H1 (cell line): ENCODE data around the gene PRKAR2A. TPM values are rescaled to one million over a fixed set of nuclear protein-coding genes. Genes with fewer than 3 reads are reported as not detected.

Experiments
- CTCF ChIA-PET: fragments of 300-600 bp; sonication (Branson Sonifier 250); formaldehyde crosslinking; loops from one replicate; lab custom pipeline; 2021; ENCODE audit not compliant: partially characterized antibody; lab: Charles Lee
- POLR2A ChIA-PET: fragments of 300-600 bp; sonication (Branson Sonifier 250); formaldehyde crosslinking; loops from one replicate; lab custom pipeline; 2021; ENCODE audit warnings: inconsistent platforms; ENCODE audit not compliant: partially characterized antibody; lab: Charles Lee
- DNase-seq, 2 experiments: peaks; one replicate each; pipeline versions ENCODE4 v3.0.0 to v3.0.0-alpha.2; 2010 to 2022; ENCODE audit warnings: low spot score in 2 of 2, low read depth in 1 of 2, mixed read lengths in 1 of 2
- FAIRE-seq: peaks from 2 replicates; lab custom pipeline; 2011; peaks lifted over from hg19 to GRCh38; lab: Jason Lieb, UNC
- H2AFZ ChIP-seq: 2 replicates; pipeline ENCODE4 v1.8.1; 2012; ENCODE audit warnings: low read length, inconsistent platforms
- H2AK5ac ChIP-seq: 2 replicates; pipeline ENCODE4 v1.6.1; 2013; ENCODE audit warnings: low read depth, low read length
- H2BK120ac ChIP-seq: replicated peaks from 2 replicates; pipeline ENCODE3; 2013; ENCODE audit warnings: low read depth, low read length, inconsistent platforms
- H2BK12ac ChIP-seq: 2 replicates; pipeline ENCODE4 v1.6.1; 2013; ENCODE audit warnings: low read depth, low read length
- H2BK15ac ChIP-seq: 2 replicates; pipeline ENCODE4 v1.6.1; 2013; ENCODE audit warnings: low read length
- H2BK20ac ChIP-seq: 2 replicates; pipeline ENCODE4 v1.6.1; 2013; ENCODE audit warnings: low read length
- H2BK5ac ChIP-seq: 2 replicates; pipeline ENCODE4 v1.6.1; 2013; ENCODE audit warnings: low read depth, low read length
- H3K14ac ChIP-seq: 2 replicates; pipeline ENCODE4 v1.6.1; 2013; ENCODE audit warnings: inconsistent platforms; ENCODE audit not compliant: insufficient read length
- H3K18ac ChIP-seq: 2 replicates; pipeline ENCODE4 v1.6.1; 2013; ENCODE audit warnings: low read length; ENCODE audit errors: extremely low read depth
- H3K23ac ChIP-seq: 2 replicates; pipeline ENCODE4 v1.6.1; 2013; ENCODE audit warnings: inconsistent platforms; ENCODE audit not compliant: insufficient read length
- H3K23me2 ChIP-seq: 2 replicates; pipeline ENCODE4 v1.6.1; 2013; ENCODE audit warnings: low read depth, low read length
- H3K27ac ChIP-seq: 2 replicates; pipeline ENCODE4 v1.6.1; 2011; ENCODE audit warnings: low read depth, low read length, inconsistent platforms
- H3K27me3 ChIP-seq, 4 experiments: replicated peaks in 1 of 4; 1 replicate in 1 of 4; 2 replicates in 3 of 4; pipeline versions ENCODE4 v1.6.1 to v1.8.1; 2011 to 2013; ENCODE audit warnings: low read length in 3 of 4, mild to moderate bottlenecking in 3 of 4, inconsistent platforms in 2 of 4, mixed read lengths in 2 of 4, moderate library complexity in 1 of 4; ENCODE audit not compliant: control insufficient read depth in 3 of 4, insufficient read depth in 3 of 4; ENCODE audit errors: extremely low read depth in 1 of 4
- H3K36me3 ChIP-seq, 4 experiments: 2 replicates each; pipeline versions ENCODE4 v1.6.1 to v1.8.1; 2011 to 2013; ENCODE audit warnings: mild to moderate bottlenecking in 4 of 4, low read length in 3 of 4, moderate library complexity in 2 of 4, control low read depth in 1 of 4, inconsistent platforms in 1 of 4; ENCODE audit not compliant: insufficient read depth in 4 of 4, control insufficient read depth in 2 of 4
- H3K4ac ChIP-seq: replicated peaks from 2 replicates; pipeline ENCODE3; 2013; ENCODE audit warnings: low read length, low read depth, mixed read lengths, inconsistent platforms; ENCODE audit not compliant: insufficient read length
- H3K4me1 ChIP-seq, 4 experiments: replicated peaks in 1 of 4; 1 replicate in 1 of 4; 2 replicates in 3 of 4; pipeline versions ENCODE4 v1.6.1 to v1.8.1; 2011 to 2013; ENCODE audit warnings: low read length in 3 of 4, inconsistent platforms in 2 of 4, mixed read lengths in 1 of 4; ENCODE audit not compliant: insufficient read depth in 4 of 4, control insufficient read depth in 3 of 4
- H3K4me2 ChIP-seq, 2 experiments: 2 replicates each; pipeline versions ENCODE4 v1.6.1 to v1.8.1; 2011 to 2013; ENCODE audit warnings: low read depth in 2 of 2, low read length in 2 of 2, control low read depth in 1 of 2, inconsistent platforms in 1 of 2, mild to moderate bottlenecking in 1 of 2; ENCODE audit not compliant: insufficient read depth in 1 of 2
- H3K4me3 ChIP-seq, 4 experiments: fragments of 200-600, 300-600 bp in 1 of 4; sonication (generic), shearing (Covaris generic), sonication (Bioruptor Twin) in 1 of 4; 2 replicates each; pipeline versions ENCODE4 v1.5.1 to v1.8.1; 2011 to 2016; ENCODE audit warnings: low read length in 4 of 4, low read depth in 3 of 4, control low read depth in 2 of 4, inconsistent platforms in 2 of 4, mild to moderate bottlenecking in 2 of 4, mixed read lengths in 1 of 4, moderate library complexity in 1 of 4; ENCODE audit not compliant: insufficient read depth in 2 of 4; ENCODE audit errors: extremely low read depth in 1 of 4
- H3K56ac ChIP-seq: replicated peaks from 2 replicates; pipeline ENCODE3; 2013; ENCODE audit warnings: low read depth, mild to moderate bottlenecking, mixed read lengths, low read length, inconsistent platforms; ENCODE audit not compliant: insufficient read length
- H3K79me1 ChIP-seq: 2 replicates; pipeline ENCODE4 v1.6.1; 2013; ENCODE audit warnings: low read depth, low read length, control low read depth
- H3K79me2 ChIP-seq, 2 experiments: 2 replicates each; pipeline versions ENCODE4 v1.6.1 to v1.8.1; 2012 to 2013; ENCODE audit warnings: low read length in 2 of 2, mild to moderate bottlenecking in 2 of 2, inconsistent platforms in 1 of 2; ENCODE audit not compliant: insufficient read depth in 2 of 2, control insufficient read depth in 1 of 2
- H3K9ac ChIP-seq, 4 experiments: replicated peaks in 1 of 4; 1 replicate in 1 of 4; 2 replicates in 3 of 4; pipeline versions ENCODE4 v1.6.1 to v1.8.1; 2011 to 2013; ENCODE audit warnings: low read depth in 3 of 4, low read length in 3 of 4, control low read depth in 2 of 4, mild to moderate bottlenecking in 2 of 4, moderate library complexity in 2 of 4, inconsistent platforms in 1 of 4; ENCODE audit errors: extremely low read depth in 1 of 4
- H3K9me3 ChIP-seq, 2 experiments: 2 replicates each; pipeline versions ENCODE4 v1.6.1 to v1.8.1; 2012 to 2013; ENCODE audit warnings: mild to moderate bottlenecking in 2 of 2, moderate library complexity in 2 of 2, control low read depth in 1 of 2, inconsistent platforms in 1 of 2, low read depth in 1 of 2, low read length in 1 of 2, mixed read lengths in 1 of 2; ENCODE audit not compliant: insufficient read depth in 2 of 2
- H4K20me1 ChIP-seq, 2 experiments: replicated peaks in 1 of 2; 2 replicates each; pipeline versions ENCODE3 to v1.8.1; 2011 to 2013; ENCODE audit warnings: inconsistent platforms in 2 of 2, low read length in 2 of 2, mild to moderate bottlenecking in 1 of 2; ENCODE audit not compliant: insufficient read depth in 2 of 2, control insufficient read depth in 1 of 2
- H4K5ac ChIP-seq: 2 replicates; pipeline ENCODE4 v1.6.1; 2013; ENCODE audit warnings: low read length, low read depth, mixed read lengths, inconsistent platforms; ENCODE audit not compliant: insufficient read length
- H4K8ac ChIP-seq: 2 replicates; pipeline ENCODE4 v1.8.0; 2013; ENCODE audit warnings: mild to moderate bottlenecking, moderate library complexity, low read length, inconsistent platforms; ENCODE audit not compliant: insufficient read depth; ENCODE audit errors: extremely low read depth
- H4K91ac ChIP-seq: replicated peaks from 2 replicates; pipeline ENCODE3; 2013; ENCODE audit warnings: low read length, mixed read lengths, inconsistent platforms; ENCODE audit not compliant: insufficient read length
- BRCA1 ChIP-seq: IDR thresholded peaks from 2 replicates; pipeline ENCODE4 v1.6.1; 2012; ENCODE audit warnings: low read depth, low read length, improper control_type of control experiment
- CREB1 ChIP-seq: IDR thresholded peaks from 2 replicates; pipeline ENCODE4 v1.6.1; 2012; ENCODE audit warnings: inconsistent platforms
- CTBP2 ChIP-seq: IDR thresholded peaks from 2 replicates; pipeline ENCODE4 v1.7.0; 2011; ENCODE audit warnings: borderline replicate concordance, mild to moderate bottlenecking, moderate library complexity, mixed read lengths, low read length; ENCODE audit not compliant: insufficient read depth, insufficient read length
- EZH2 ChIP-seq: fragments of 200-600 bp; sonication (generic); IDR thresholded peaks from 2 replicates; pipeline ENCODE4 v1.7.1; 2012; ENCODE audit warnings: low read depth, mild to moderate bottlenecking, moderate library complexity, low read length, inconsistent platforms; ENCODE audit not compliant: severe bottlenecking
- HDAC2 ChIP-seq, 2 experiments: fragments of 300-600 bp in 1 of 2; sonication (generic) in 1 of 2; IDR thresholded peaks; 2 replicates each; pipeline ENCODE4 v1.6.1; 2011 to 2012; ENCODE audit warnings: low read depth in 2 of 2, low read length in 2 of 2, mild to moderate bottlenecking in 2 of 2, moderate library complexity in 2 of 2, borderline replicate concordance in 1 of 2, inconsistent platforms in 1 of 2
- JUN ChIP-seq: IDR thresholded peaks from 2 replicates; pipeline ENCODE4 v1.6.1; 2011; ENCODE audit warnings: low read depth, mild to moderate bottlenecking, improper control_type of control experiment, low read length
- MAFK ChIP-seq: IDR thresholded peaks from 2 replicates; pipeline ENCODE4 v1.6.1; 2012; ENCODE audit warnings: low read depth, mild to moderate bottlenecking, improper control_type of control experiment, low read length
- NANOG ChIP-seq: IDR thresholded peaks from 2 replicates; pipeline ENCODE4 v1.6.1; 2011; ENCODE audit warnings: low read length, low read depth, mild to moderate bottlenecking, inconsistent platforms; ENCODE audit not compliant: insufficient read depth, poor library complexity, severe bottlenecking
- NRF1 ChIP-seq: IDR thresholded peaks from 2 replicates; pipeline ENCODE4 v1.6.1; 2011; ENCODE audit warnings: mild to moderate bottlenecking, low read depth, low read length, improper control_type of control experiment
- POLR2AphosphoS5 ChIP-seq: IDR thresholded peaks from 2 replicates; pipeline ENCODE4 v1.6.1; 2011; ENCODE audit warnings: low read depth, low read length
- RAD21 ChIP-seq, 2 experiments: IDR thresholded peaks in 1 of 2; conservative IDR thresholded peaks in 1 of 2; 2 replicates each; pipeline ENCODE4 v1.6.1; 2011; ENCODE audit warnings: low read depth in 2 of 2, low read length in 2 of 2, improper control_type of control experiment in 1 of 2, inconsistent platforms in 1 of 2, mild to moderate bottlenecking in 1 of 2, moderate library complexity in 1 of 2
- SIRT6 ChIP-seq: IDR thresholded peaks from one replicate; pipeline ENCODE4 v1.7.1; 2012; ENCODE audit warnings: low read length, inconsistent platforms
- SIX5 ChIP-seq: IDR thresholded peaks from 2 replicates; pipeline ENCODE4 v1.6.1; 2011; ENCODE audit warnings: mild to moderate bottlenecking, low read depth, low read length
- YY1 ChIP-seq: IDR thresholded peaks from 2 replicates; pipeline ENCODE4 v1.6.1; 2011; ENCODE audit warnings: low read depth, mild to moderate bottlenecking, low read length
- WGBS, 2 experiments: shearing (Covaris generic) in 1 of 2; methylation state at CpG; one replicate each; pipeline versions ENCODE4 v1.1.6 to v1.1.7; 2013 to 2015; ENCODE audit warnings: low lambda C conversion rate in 2 of 2, mixed read lengths in 2 of 2, inconsistent platforms in 1 of 2, low coverage in 1 of 2, missing lambda C conversion rate in 1 of 2; ENCODE audit not compliant: insufficient replicate concordance in 2 of 2, insufficient coverage in 1 of 2, insufficient read length in 1 of 2; ENCODE audit errors: extremely low coverage in 1 of 2, missing lambda C conversion rate in 1 of 2; 5-methylcytosine and 5-hydroxymethylcytosine counted together
- polyA plus RNA-seq, 7 experiments: library from polyadenylated mRNA; depleted of rRNA in 3 of 7; stranded (reverse) in 5 of 7; unstranded in 2 of 7; fragments of >200 nt in 5 of 7; fragments of 200-250 nt in 2 of 7; gene quantifications; 1 replicate in 5 of 7; 2 replicates in 1 of 7; 4 replicates in 1 of 7; pipeline versions ENCODE4 v1.2.1 to v1.2.3, GENCODE V29; 2011 to 2013; ENCODE audit warnings: missing spikeins in 2 of 7, mixed read lengths in 2 of 7
- total RNA-seq: library from RNA; stranded (reverse); fragmentation: NEBNext Ultra II Directional; extraction: Animal tissue kit (Norgen Biotek cat#: 25700); gene quantifications from 2 replicates; pipeline ENCODE4 v1.2.1, GENCODE V29; 2021

Gene PRKAR2A
- total and polyA plus RNA-seq, 2 of the 8 experiments (the other 6 are each of a cell fraction or from before 2014, with no cell fraction given) = 6.3 to 42.4 TPM

DNA sequence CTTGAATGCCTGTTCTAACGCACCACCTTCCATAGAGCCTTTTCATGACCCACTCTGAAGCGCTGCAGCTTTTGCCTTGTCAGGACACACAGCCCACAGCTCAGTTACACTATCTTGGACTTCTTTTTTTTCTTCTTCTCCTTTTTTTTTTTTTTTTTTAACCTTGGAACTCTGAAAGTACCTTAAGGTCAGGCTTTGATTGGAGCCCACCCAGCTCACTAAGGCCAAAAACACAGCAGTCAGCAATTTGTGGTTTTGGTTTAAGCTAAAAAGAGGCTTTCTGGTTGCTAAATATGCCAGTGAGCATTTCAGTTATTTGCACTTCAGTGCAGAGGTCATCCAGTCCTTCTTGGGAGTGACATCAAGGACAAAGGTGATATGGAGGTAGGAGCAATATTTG, 49.3 kb upstream of the PRKAR2A start:
- POLR2A ChIA-PET = interaction anchor here (0.6 to 2.2 kb wide), 3 partner anchors 9 to 192 kb away, joined by 3 to 10 read pairs (median 4); no protein-coding TSS in a partner anchor
- WGBS, 2 experiments = 86% methylated on average over 2 of the region's 2 CpGs; no CpG with 5 or more reads in 1 of the 2 experiments
- no peak for FAIRE-seq
- TF ChIP-seq POLR2AphosphoS5 (no peak), HDAC2 (IDR thresholded peaks at IDR 0.05; ENCODE audit: borderline replicate concordance in 1 of 2, low read depth in 2 of 2, low read length in 2 of 2) (no peak), RAD21 (IDR thresholded peaks at IDR 0.05 in 1 of 2, conservative IDR thresholded peaks at IDR 0.05 in 1 of 2; ENCODE audit: low read depth in 2 of 2, low read length in 2 of 2) (no peak), CREB1 (no peak), NANOG (no peak), SIRT6 (no peak), JUN (no peak), BRCA1 (no peak), CTBP2 (no peak), NRF1 (no peak), EZH2 (no peak), YY1 (no peak), SIX5 (no peak), MAFK (no peak)

More for the DNA sequence above, 49.3 kb upstream of the PRKAR2A start:
- Histone ChIP-seq H3K9me3 (no peaks in the 10 kb centered on the region), H2BK120ac (no peak overlapping the region), H2BK12ac (no peak overlapping the region), H2BK20ac (no peak overlapping the region), H3K36me3 (no peaks in the 10 kb centered on the region), H4K5ac (no peak overlapping the region), H2AFZ (no peak overlapping the region), H4K20me1 (peaks cover 0 to 2% of the 10 kb centered on the region in 2 experiments), H3K56ac (no peak overlapping the region), H3K4ac (no peak overlapping the region), H2BK15ac (no peak overlapping the region), H3K23me2 (peaks cover 3% of the 10 kb centered on the region; the same call in 1 of the 2 replicates), H3K9ac (no peak overlapping the region), H3K79me1 (no peaks in the 10 kb centered on the region), H3K4me3 (no peak overlapping the region), H3K14ac (no peak overlapping the region), H3K27me3 (no peaks in the 10 kb centered on the region), H3K79me2 (no peaks in the 10 kb centered on the region), H3K18ac (no peak overlapping the region), H2AK5ac (no peak overlapping the region), H4K91ac (no peak overlapping the region), H3K27ac (no peak overlapping the region), H4K8ac (no peak overlapping the region), H2BK5ac (no peak overlapping the region), H3K4me1 (peaks cover 0 to 6% (median 3%) of the 10 kb centered on the region in 4 experiments; a peak in 2 of 7 replicates), H3K4me2 (no peak overlapping the region), H3K23ac (no peak overlapping the region)
- CTCF ChIA-PET = interaction anchor here (0.9 to 3.4 kb wide), 5 partner anchors 8 to 161 kb away, joined by 3 to 11 read pairs (median 4); no protein-coding TSS in a partner anchor
- no peak for DNase-seq
